BJ (cell line): ENCODE data around the gene PPP1R1B. TPM values are rescaled to one million over a fixed set of nuclear protein-coding genes. Genes with fewer than 3 reads are reported as not detected.

Experiments used
- CTCF ChIA-PET: fragments of 350-600 bp; formaldehyde crosslinking; extraction: SDS; loops from one replicate; lab custom pipeline; 2021; ENCODE audit warnings: antibody characterized with exemption, inconsistent platforms; lab: Yijun Ruan, JAX
- POLR2A ChIA-PET: fragments of 300-600 bp; sonication (Branson Sonifier 250); formaldehyde crosslinking; extraction: SDS; loops from one replicate; lab custom pipeline; 2021; ENCODE audit warnings: antibody characterized with exemption; lab: Charles Lee
- DNase-seq: peaks from one replicate; pipeline ENCODE4 v3.0.0-alpha.2; 2011; ENCODE audit warnings: low read depth
- H3K27me3 ChIP-seq: 2 replicates; pipeline ENCODE4 v1.6.0; 2011; ENCODE audit warnings: low read length; ENCODE audit not compliant: control insufficient read depth, insufficient read depth
- H3K36me3 ChIP-seq: 2 replicates; pipeline ENCODE4 v1.5.1; 2011; ENCODE audit warnings: low read length; ENCODE audit not compliant: control insufficient read depth, insufficient read depth
- H3K4me3 ChIP-seq: 2 replicates; pipeline ENCODE4 v1.5.1; 2011; ENCODE audit warnings: low read depth, mild to moderate bottlenecking, control low read depth, low read length
- CTCF ChIP-seq: IDR thresholded peaks from 2 replicates; pipeline ENCODE4 v1.5.1; 2011; ENCODE audit warnings: low read depth, mild to moderate bottlenecking, control low read depth, inconsistent platforms, low read length, moderate library complexity; ENCODE audit not compliant: insufficient read depth
- polyA plus RNA-seq: library from polyadenylated mRNA; depleted of rRNA; stranded (reverse); fragments of >200 nt; gene quantifications from 2 replicates; pipeline ENCODE4 v1.2.3, GENCODE V29; 2011

Gene PPP1R1B
- polyA plus RNA-seq, 1 experiment: not detected

DNA sequence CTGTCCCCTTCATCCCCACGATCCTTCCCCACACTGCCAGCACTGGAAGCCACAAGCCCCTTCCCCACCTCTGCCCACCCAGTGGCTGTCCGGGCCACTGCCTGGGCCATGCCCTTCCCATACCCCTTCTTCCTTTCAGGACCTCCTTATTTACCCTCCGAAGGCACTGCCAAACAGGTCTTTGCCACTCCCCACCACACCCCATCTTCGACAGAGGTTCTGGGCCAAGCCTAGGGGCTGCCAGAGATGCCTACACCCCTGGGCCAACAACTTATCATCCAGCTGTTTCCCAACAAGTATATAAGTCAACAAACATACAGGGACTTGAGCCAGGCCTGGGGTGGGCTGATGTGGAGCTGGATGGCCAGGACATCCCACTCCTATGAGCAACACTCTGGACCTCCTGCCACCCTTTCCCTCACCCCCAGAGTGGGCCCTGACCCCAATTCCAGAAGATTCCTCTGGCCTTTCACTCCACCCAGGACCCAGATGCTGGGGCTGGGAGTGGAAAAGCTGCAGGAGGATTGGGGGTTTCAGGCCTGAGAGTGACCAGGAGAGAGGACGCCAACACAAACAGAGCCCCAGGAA is 1.5 kb upstream of the PPP1R1B start:
- DNase-seq: no peak
- no peak for TF ChIP-seq CTCF
- Histone ChIP-seq H3K27me3 (peaks cover 42% of the 10 kb centered on the region), H3K36me3 (no peaks in the 10 kb centered on the region; the same call in 1 of the 2 replicates), H3K4me3 (no peak overlapping the region)
- POLR2A ChIA-PET: no interaction called here
- CTCF ChIA-PET: interaction anchor here (0.5 to 8.7 kb wide), 12 partner anchors 7 to 106 kb away, joined by 3 to 193 read pairs (median 4); partner anchors contain the start of genes MIEN1, PGAP3, PNMT and STARD3

- no peak for TF ChIP-seq CTCF
- no peak overlapping the region for H3K4me3 ChIP-seq
- H3K36me3 ChIP-seq: no peaks in the 10 kb centered on the region; the same call in 1 of the 2 replicates
- CTCF ChIA-PET: interaction anchor here (1.1 to 1.7 kb wide), 4 partner anchors 26 to 90 kb away, joined by 3 to 6 read pairs (median 4); no protein-coding TSS in a partner anchor
- DNase-seq: no peak
- POLR2A ChIA-PET: no interaction called here
- peaks cover 50% of the 10 kb centered on the region for H3K27me3 ChIP-seq
Observed at GRCh38 chr17:39627047-39627711, 427 bp downstream of the PPP1R1B start.

DNA sequence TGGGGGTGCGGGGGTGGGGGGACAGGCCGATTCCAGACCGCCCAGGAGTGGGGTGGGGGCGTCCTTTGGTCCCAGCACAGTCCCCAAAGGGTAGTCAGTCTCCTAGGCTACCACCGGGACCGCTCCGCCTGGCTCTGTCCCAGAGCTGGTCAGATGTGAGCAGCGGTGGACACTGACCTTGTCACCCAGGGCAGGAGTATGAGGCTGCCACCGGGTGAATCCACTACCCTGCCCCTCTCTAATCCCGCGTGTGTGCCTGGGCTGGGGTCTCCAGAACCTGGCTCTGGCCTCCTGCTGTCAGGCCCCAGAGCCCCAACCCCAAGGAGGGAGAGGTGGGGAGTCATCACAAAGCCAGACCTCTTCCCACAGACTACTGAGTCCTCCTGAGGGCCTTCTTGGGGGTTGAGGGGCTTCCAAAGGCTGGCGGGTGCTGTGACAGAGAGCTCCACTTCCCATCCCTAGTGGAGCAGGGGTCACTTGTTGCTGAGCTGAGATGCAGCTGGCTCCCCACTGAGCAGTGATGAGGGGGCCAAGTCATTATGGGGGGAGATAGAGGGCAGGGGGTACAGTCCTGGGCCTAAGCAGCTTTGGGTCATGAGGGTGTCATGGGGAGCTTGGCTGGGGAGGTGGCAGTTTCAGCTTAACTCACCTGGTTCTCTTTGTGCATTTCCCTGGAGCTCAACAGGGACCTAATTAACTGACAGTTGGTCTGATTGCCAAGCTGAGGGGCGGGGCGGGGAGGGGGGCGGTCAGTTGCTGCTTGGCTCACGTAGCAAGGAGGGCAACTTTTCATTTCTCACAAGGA is 1.2 kb downstream of the PPP1R1B start:
- TF ChIP-seq CTCF: no peak
- H3K27me3 ChIP-seq: peaks cover 55% of the 10 kb centered on the region
- CTCF ChIA-PET: interaction anchor here (1.1 to 7.9 kb wide), 5 partner anchors 6 to 91 kb away, joined by 3 to 157 read pairs (median 4); no protein-coding TSS in a partner anchor
- no peak overlapping the region for H3K4me3 ChIP-seq
- no peak for DNase-seq
- POLR2A ChIA-PET: no interaction called here
- H3K36me3 ChIP-seq: no peaks in the 10 kb centered on the region; the same call in 1 of the 2 replicates

GRCh38 chr17:39628655-39629493 is 2.1 kb downstream of the PPP1R1B start:
- H3K36me3 ChIP-seq: no peaks in the 10 kb centered on the region; the same call in 1 of the 2 replicates
- H3K4me3 ChIP-seq: no peak overlapping the region
- DNase-seq: no peak
- H3K27me3 ChIP-seq: peaks cover 55% of the 10 kb centered on the region
- CTCF ChIA-PET: interaction anchor here (0.6 to 7.9 kb wide), 6 partner anchors 7 to 225 kb away, joined by 3 to 157 read pairs (median 4); no protein-coding TSS in a partner anchor
- POLR2A ChIA-PET: no interaction called here
- no peak for TF ChIP-seq CTCF
